ENCODE measurements around the gene DDN.
A peak's percentile ranks its signal among the peaks of the same experiment; 100 is the strongest.

Gene DDN

GRCh38 chr12:48977290-48978281, 21.6 kb downstream of the DDN start:
- in situ Hi-C loops (cut with HindIII; ENCODE audit: low pct_ligation_motif_present, low sequenced_read_pairs), result no loop called here
- Histone ChIP-seq H3K36me3 (replicated peaks) (no peaks in the 10 kb centered on the region), H3K4me3 (ENCODE audit: low read depth, low read length) (no peak overlapping the region), H3K27me3 (replicated peaks) (peaks cover 53% of the 10 kb centered on the region), H3K27ac (no peak overlapping the region)
- DNase-seq, result peak; percentile 66
- peak; percentile 65 for TF ChIP-seq CTCF (IDR thresholded peaks at IDR 0.05; ENCODE audit: low read depth, low read length, missing control alignments)

- peak; percentile 61 for DNase-seq
- Histone ChIP-seq H3K27ac (no peak overlapping the region), H3K36me3 (replicated peaks) (no peaks in the 10 kb centered on the region), H3K4me3 (ENCODE audit: low read depth, low read length) (no peak overlapping the region), H3K27me3 (replicated peaks) (peaks cover 49% of the 10 kb centered on the region)
- TF ChIP-seq CTCF (IDR thresholded peaks at IDR 0.05; ENCODE audit: low read depth, low read length, missing control alignments), result peak; percentile 87
- in situ Hi-C loops (cut with HindIII; ENCODE audit: low pct_ligation_motif_present, low sequenced_read_pairs), result no loop called here
Observed at GRCh38 chr12:48973941-48974673, 25.1 kb downstream of the DDN start.

GRCh38 chr12:48973531-48973930, 25.6 kb downstream of the DDN start:
- in situ Hi-C loops (cut with HindIII; ENCODE audit: low pct_ligation_motif_present, low sequenced_read_pairs), result no loop called here
- no peak for DNase-seq
- H3K4me3 ChIP-seq (ENCODE audit: low read depth, low read length), result no peak overlapping the region
- no peak overlapping the region for H3K27ac ChIP-seq
- no peak for TF ChIP-seq CTCF (IDR thresholded peaks at IDR 0.05; ENCODE audit: low read depth, low read length, missing control alignments)
- no peaks in the 10 kb centered on the region for H3K36me3 ChIP-seq (replicated peaks)
- peaks cover 45% of the 10 kb centered on the region for H3K27me3 ChIP-seq (replicated peaks)

GRCh38 chr12:48972952-48973483, 26.2 kb downstream of the DDN start:
- in situ Hi-C loops (cut with HindIII; ENCODE audit: low pct_ligation_motif_present, low sequenced_read_pairs), result no loop called here

More at GRCh38 chr12:48972952-48973483, 26.2 kb downstream of the DDN start:
- TF ChIP-seq CTCF (IDR thresholded peaks at IDR 0.05; ENCODE audit: low read depth, low read length, missing control alignments), result no peak
- no peak for DNase-seq
- no peaks in the 10 kb centered on the region for H3K36me3 ChIP-seq (replicated peaks)
- no peak overlapping the region for H3K4me3 ChIP-seq (ENCODE audit: low read depth, low read length)
- no peak overlapping the region for H3K27ac ChIP-seq
- peaks cover 40% of the 10 kb centered on the region for H3K27me3 ChIP-seq (replicated peaks)
